MG63 (cell line): ENCODE data around the gene EEF1AKMT3. TPM values are rescaled to one million over a fixed set of nuclear protein-coding genes. Genes with fewer than 3 reads are reported as not detected.

Experiments used
- DNase-seq: peaks from one replicate; pipeline ENCODE4 v3.0.0-alpha.2; 2020
- H3K27me3 ChIP-seq: fragments of 250-450 bp; sonication (Bioruptor Pico); 2 replicates; pipeline ENCODE4 v1.5.1; 2020; ENCODE audit warnings: mild to moderate bottlenecking, moderate library complexity
- H3K36me3 ChIP-seq: fragments of 250-450 bp; sonication (Bioruptor Pico); 2 replicates; pipeline ENCODE4 v1.5.1; 2020; ENCODE audit warnings: mild to moderate bottlenecking, moderate library complexity
- H3K4me3 ChIP-seq: fragments of 250-450 bp; sonication (Bioruptor Pico); 2 replicates; pipeline ENCODE4 v1.5.1; 2020; ENCODE audit warnings: mild to moderate bottlenecking, moderate library complexity
- H3K9me3 ChIP-seq: fragments of 250-450 bp; sonication (Bioruptor Pico); 2 replicates; pipeline ENCODE4 v1.5.1; 2020; ENCODE audit warnings: mild to moderate bottlenecking, moderate library complexity
- total RNA-seq: library from RNA; depleted of rRNA; stranded (reverse); fragments of >200 nt; shearing (Covaris generic); gene quantifications from 2 replicates; pipeline ENCODE4 v1.2.3, GENCODE V29; 2014; ENCODE audit warnings: low replicate concordance; rRNA removed

The EEF1AKMT3 gene
- total RNA-seq, 1 experiment from 2014 or later = 20.9 TPM

DNA sequence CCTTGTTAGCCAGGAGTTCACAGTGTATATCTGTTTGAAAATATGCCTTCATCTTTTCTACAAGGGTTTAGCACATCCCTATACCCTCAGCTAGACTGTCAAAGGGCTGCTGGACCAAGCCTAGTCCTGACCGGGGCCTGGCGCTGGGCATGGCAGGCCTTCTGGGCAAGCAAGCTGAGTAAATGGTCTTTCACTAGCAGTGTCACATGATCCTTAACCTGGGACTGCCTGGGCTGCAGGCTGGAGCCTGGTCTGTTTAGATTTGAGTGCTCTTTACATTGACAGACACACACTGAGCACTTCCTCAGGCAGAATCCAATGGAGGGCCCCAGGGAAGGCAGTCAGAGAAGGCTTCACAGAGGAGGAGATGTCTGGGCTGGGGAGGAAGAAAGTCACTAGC lies 53.0 kb downstream of the EEF1AKMT3 start:
- no peaks in the 10 kb centered on the region for H3K27me3 ChIP-seq

DNA sequence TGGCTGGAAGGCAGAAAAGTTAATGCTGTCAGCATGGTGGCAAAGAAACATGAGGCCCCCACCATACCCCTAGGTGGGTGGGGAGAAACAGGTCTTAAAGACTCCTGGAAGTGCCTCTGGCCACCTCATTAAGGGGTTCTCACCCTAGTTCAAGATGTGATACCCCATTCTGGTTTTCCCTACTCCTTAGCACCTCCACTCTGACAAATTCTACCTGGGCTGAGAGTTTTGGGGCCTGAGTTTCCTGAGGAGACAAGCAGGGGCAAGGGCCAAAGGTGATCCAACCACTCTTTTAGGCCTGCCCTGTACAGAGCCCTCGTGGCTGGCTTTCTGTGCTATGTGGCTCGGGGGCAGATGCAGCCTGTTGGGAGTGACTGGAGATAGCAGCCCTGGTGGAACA lies 54.0 kb downstream of the EEF1AKMT3 start:
- no peak for DNase-seq
- no peaks in the 10 kb centered on the region for H3K27me3 ChIP-seq
- H3K36me3 ChIP-seq = peaks cover 77% of the 10 kb centered on the region
- H3K9me3 ChIP-seq = no peaks in the 10 kb centered on the region
- H3K4me3 ChIP-seq = no peak overlapping the region

More for the DNA sequence above, 53.0 kb downstream of the EEF1AKMT3 start:
- no peaks in the 10 kb centered on the region for H3K9me3 ChIP-seq
- H3K4me3 ChIP-seq = no peak overlapping the region
- no peak for DNase-seq
- H3K36me3 ChIP-seq = peaks cover 85% of the 10 kb centered on the region

- no peak for DNase-seq
- Histone ChIP-seq H3K27me3 (no peaks in the 10 kb centered on the region), H3K36me3 (peaks cover 77% of the 10 kb centered on the region), H3K4me3 (no peak overlapping the region), H3K9me3 (no peaks in the 10 kb centered on the region)
These were observed 54.6 kb downstream of the EEF1AKMT3 start for GRCh38 chr12:57826966-57827365.

DNA sequence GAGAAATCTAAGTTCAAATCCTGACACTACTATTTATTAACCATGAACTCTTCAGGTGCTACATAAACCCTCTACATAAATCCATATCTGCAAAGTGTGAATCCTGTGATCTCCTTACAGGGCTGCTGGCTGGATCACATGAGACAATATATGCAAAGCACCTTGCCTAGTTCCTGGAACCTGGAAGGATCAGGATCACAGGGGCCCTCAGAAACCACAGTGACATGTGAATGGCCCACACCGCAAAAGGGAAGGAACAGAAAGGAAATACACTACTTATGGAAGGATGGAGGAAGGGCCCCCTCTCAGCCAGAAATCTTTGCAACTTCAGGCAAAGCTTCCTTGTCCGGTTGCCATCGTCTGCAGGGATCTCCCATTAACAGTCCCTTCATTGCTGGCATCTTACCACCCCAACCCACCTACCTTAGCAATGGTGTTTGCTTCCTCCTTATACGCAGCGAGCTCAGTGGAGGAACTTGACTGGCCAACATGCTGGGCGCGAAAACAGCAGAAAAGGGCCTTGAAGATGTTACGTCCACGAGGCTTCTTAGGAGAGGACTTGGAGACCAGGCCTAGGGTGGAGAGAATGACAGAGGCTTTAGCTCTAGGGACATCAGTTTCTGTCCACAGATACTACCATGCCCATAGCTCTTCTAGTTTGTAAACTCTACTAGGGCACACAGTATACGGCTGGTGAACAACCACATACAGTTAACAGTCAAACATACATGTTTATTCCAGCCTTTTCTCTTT lies 56.8 kb downstream of the EEF1AKMT3 start:
- no peak for DNase-seq
- no peaks in the 10 kb centered on the region for H3K27me3 ChIP-seq
- H3K36me3 ChIP-seq = peaks cover 57% of the 10 kb centered on the region
- H3K9me3 ChIP-seq = no peaks in the 10 kb centered on the region
- H3K4me3 ChIP-seq = no peak overlapping the region

GRCh38 chr12:57830393-57830792 lies 58.0 kb downstream of the EEF1AKMT3 start:
- no peak for DNase-seq
- H3K36me3 ChIP-seq = peaks cover 47% of the 10 kb centered on the region

More at GRCh38 chr12:57830393-57830792, 58.0 kb downstream of the EEF1AKMT3 start:
- no peaks in the 10 kb centered on the region for H3K9me3 ChIP-seq
- no peaks in the 10 kb centered on the region for H3K27me3 ChIP-seq
- no peak overlapping the region for H3K4me3 ChIP-seq

Other genes with a start within 250 kb of the EEF1AKMT3 start
- gene MBD6, start 249.8 kb upstream of the EEF1AKMT3 start, total RNA-seq = 0.07 and 3.0 TPM in 2 replicates
- 158 and 249 TPM in 2 replicates for gene DCTN2, start 225.4 kb upstream of the EEF1AKMT3 start, total RNA-seq
- gene KIF5A, start 222.6 kb upstream of the EEF1AKMT3 start, total RNA-seq = not detected in 2 replicates
- gene PIP4K2C, start 181.4 kb upstream of the EEF1AKMT3 start, total RNA-seq = 16.3 and 98.3 TPM in 2 replicates
- 0.20 and 0.52 TPM in 2 replicates for gene DTX3, start 167.8 kb upstream of the EEF1AKMT3 start, total RNA-seq
- 17.0 and 17.4 TPM in 2 replicates for gene ARHGEF25, start 161.2 kb upstream of the EEF1AKMT3 start, total RNA-seq
- gene B4GALNT1, start 139.4 kb upstream of the EEF1AKMT3 start, total RNA-seq = 8.9 and 13.9 TPM in 2 replicates
- gene OS9, start 78.5 kb upstream of the EEF1AKMT3 start, total RNA-seq = 139 and 347 TPM in 2 replicates
- not detected in 2 replicates for gene AGAP2, start 33.9 kb upstream of the EEF1AKMT3 start, total RNA-seq
- gene TSPAN31, start 27.6 kb upstream of the EEF1AKMT3 start, total RNA-seq = 21.2 and 24.3 TPM in 2 replicates
- gene CDK4, start 20.3 kb upstream of the EEF1AKMT3 start, total RNA-seq = 457 and 516 TPM in 2 replicates
- 2.4 and 4.9 TPM in 2 replicates for gene MARCHF9, start 17.5 kb upstream of the EEF1AKMT3 start, total RNA-seq
- not detected in 2 replicates for gene CYP27B1, start 5.5 kb upstream of the EEF1AKMT3 start, total RNA-seq
- gene METTL1, start 509 bp upstream of the EEF1AKMT3 start, total RNA-seq = 10.0 and 33.6 TPM in 2 replicates
- 30.4 and 45.4 TPM in 2 replicates for gene TSFM, start 10.2 kb downstream of the EEF1AKMT3 start, total RNA-seq
- gene AVIL, start 46.1 kb downstream of the EEF1AKMT3 start, total RNA-seq = 2.5 TPM in 1 of 2 replicates, not detected in the other
- gene CTDSP2, start 74.1 kb downstream of the EEF1AKMT3 start, total RNA-seq = 73.2 and 73.3 TPM in 2 replicates
- 11.2 and 16.9 TPM in 2 replicates for gene ATP23, start 169.0 kb downstream of the EEF1AKMT3 start, total RNA-seq